OCI-LY3 (cell line): ENCODE measurements around the gene ATXN2.

Experiments used
- CTCF ChIP-seq: fragments of 200-600, 300-600 bp; sonication (generic); IDR thresholded peaks from 2 replicates; pipeline ENCODE4 v1.5.1; 2014; ENCODE audit warnings: antibody characterized with exemption, low read length, low read depth
- EZH2phosphoT487 ChIP-seq: fragments of 200-600 bp; shearing (Covaris generic); IDR thresholded peaks from 2 replicates; pipeline ENCODE4 v1.6.1; 2018; ENCODE audit warnings: antibody characterized with exemption, mixed run types, low read depth

GRCh38 chr12:111569363-111570083, 29.6 kb downstream of the ATXN2 start:
- TF ChIP-seq EZH2phosphoT487 (no peak), CTCF (no peak)
